HG02885 (cell line): ENCODE data around the gene THOC7.

Source experiments
- ATAC-seq: cut with Tn5 transposase; IDR thresholded peaks from one replicate; pipeline ENCODE4 v1.9.1; 2021; ENCODE audit warnings: mild to moderate bottlenecking; ENCODE audit not compliant: unreplicated experiment, poor library complexity

THOC7 gene

GRCh38 chr3:63880653-63881052 lies 17.0 kb upstream of the THOC7 start:
- ATAC-seq = no peak

- ATAC-seq = no peak
Measured at GRCh38 chr3:63878394-63879060, 14.9 kb upstream of the THOC7 start.

- ATAC-seq = no peak
Measured at GRCh38 chr3:63877737-63878393, 14.3 kb upstream of the THOC7 start.

GRCh38 chr3:63876260-63876659 lies 12.7 kb upstream of the THOC7 start:
- ATAC-seq = no peak

GRCh38 chr3:63875510-63875909 lies 11.9 kb upstream of the THOC7 start:
- ATAC-seq = no peak

- ATAC-seq = no peak
Measured at GRCh38 chr3:63874769-63875168, 11.2 kb upstream of the THOC7 start.

GRCh38 chr3:63872135-63872924 lies 8.7 kb upstream of the THOC7 start:
- ATAC-seq = no peak

- peak; percentile 40 for ATAC-seq
Measured at GRCh38 chr3:63870615-63871005, 7.0 kb upstream of the THOC7 start.

- no peak for ATAC-seq
Measured at GRCh38 chr3:63869940-63870614, 6.5 kb upstream of the THOC7 start.

GRCh38 chr3:63867225-63867624 lies 3.6 kb upstream of the THOC7 start:
- no peak for ATAC-seq

- no peak for ATAC-seq
Measured at GRCh38 chr3:63864965-63865327, 1.3 kb upstream of the THOC7 start.

- ATAC-seq = peak; percentile 52
Measured at GRCh38 chr3:63864008-63864964, 681 bp upstream of the THOC7 start.

- no peak for ATAC-seq
Measured at GRCh38 chr3:63862804-63863149, 828 bp downstream of the THOC7 start.

- ATAC-seq = no peak
Measured at GRCh38 chr3:63861306-63861705, 2.3 kb downstream of the THOC7 start.

GRCh38 chr3:63860776-63861175 lies 2.8 kb downstream of the THOC7 start:
- ATAC-seq = no peak

- ATAC-seq = no peak
Measured at GRCh38 chr3:63857311-63857710, 6.3 kb downstream of the THOC7 start.

- ATAC-seq = no peak
Measured at GRCh38 chr3:63855333-63855940, 8.2 kb downstream of the THOC7 start.

- ATAC-seq = no peak
Measured at GRCh38 chr3:63853106-63853505, 10.5 kb downstream of the THOC7 start.

GRCh38 chr3:63851287-63851686 lies 12.3 kb downstream of the THOC7 start:
- no peak for ATAC-seq

- ATAC-seq = no peak
Measured at GRCh38 chr3:63849175-63849574, 14.4 kb downstream of the THOC7 start.
